Effector memory CD8-positive, alpha-beta T cell (primary cell): ENCODE measurements around the gene FTSJ1.

ENCODE experiments used
- ATAC-seq: fragments of 150-1000 bp; cut with Tn5 transposase; replicated peaks from 2 replicates; pipeline ENCODE4 v1.10.0; 2021; ENCODE audit warnings: mild to moderate bottlenecking, moderate library complexity
- DNase-seq, 3 experiments: peaks; one replicate each; pipeline ENCODE4 v3.0.0; 2021
- H3K27ac Mint-ChIP-seq, 2 donors: one replicate each; pipeline ENCODE4 v1.8.0; 2022; ENCODE audit warnings: mild to moderate bottlenecking in 2 of 2, mixed read lengths in 2 of 2, moderate library complexity in 2 of 2
- H3K27me3 Mint-ChIP-seq, 2 donors: one replicate each; pipeline ENCODE4 v1.8.0; 2022; ENCODE audit warnings: mixed read lengths in 2 of 2
- H3K36me3 Mint-ChIP-seq: one replicate; pipeline ENCODE4 v1.8.0; 2022; ENCODE audit warnings: mild to moderate bottlenecking, moderate library complexity, mixed read lengths; ENCODE audit not compliant: insufficient read depth
- H3K4me1 Mint-ChIP-seq, 2 donors: one replicate each; pipeline ENCODE4 v1.8.0; 2022; ENCODE audit warnings: low read depth in 2 of 2, mixed read lengths in 2 of 2
- H3K4me3 Mint-ChIP-seq, 2 donors: one replicate each; pipeline ENCODE4 v1.8.0; 2022; ENCODE audit warnings: mild to moderate bottlenecking in 2 of 2, mixed read lengths in 2 of 2, moderate library complexity in 2 of 2
- H3K9me3 Mint-ChIP-seq, 2 donors: one replicate each; pipeline ENCODE4 v1.8.0; 2022; ENCODE audit warnings: mixed read lengths in 2 of 2

FTSJ1 gene

DNA sequence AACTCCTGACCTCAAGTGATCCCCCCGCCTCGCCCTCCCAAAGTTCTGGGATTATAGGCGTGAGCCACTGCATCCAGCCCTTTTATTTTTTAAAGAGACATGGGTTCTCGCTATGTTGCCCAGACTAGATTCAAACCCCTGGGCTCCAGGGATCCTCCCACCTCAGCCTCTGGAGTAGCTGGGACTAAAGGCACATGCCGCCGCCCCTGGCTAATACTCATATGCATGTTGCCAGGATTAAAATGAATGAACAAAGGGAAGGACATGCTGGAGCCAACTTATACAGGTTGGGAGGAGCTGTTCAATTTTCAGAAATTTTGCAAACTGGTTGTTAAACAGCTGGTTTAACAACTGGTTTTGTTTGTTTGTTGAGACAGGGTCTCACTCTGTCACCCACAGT is 1.4 kb upstream of the FTSJ1 start:
- no peak for ATAC-seq
- no peak overlapping the region for H3K27ac Mint-ChIP-seq
- H3K9me3 Mint-ChIP-seq = no peaks in the 10 kb centered on the region
- peaks cover 8% of the 10 kb centered on the region for H3K36me3 Mint-ChIP-seq
- H3K4me3 Mint-ChIP-seq = no peak overlapping the region
- DNase-seq = no peak
- H3K27me3 Mint-ChIP-seq = no peaks in the 10 kb centered on the region
- H3K4me1 Mint-ChIP-seq = peaks cover 25 to 26% of the 10 kb centered on the region in 2 donors

- peak overlapping the region; percentile 97 to 98 for H3K27ac Mint-ChIP-seq
- peaks cover 11% of the 10 kb centered on the region for H3K36me3 Mint-ChIP-seq
- H3K27me3 Mint-ChIP-seq = no peaks in the 10 kb centered on the region
- peaks cover 21 to 22% of the 10 kb centered on the region in 2 donors for H3K4me1 Mint-ChIP-seq
- DNase-seq (no peak), ATAC-seq (no peak)
- H3K4me3 Mint-ChIP-seq = peak overlapping the region; percentile 94 to 96
- no peaks in the 10 kb centered on the region for H3K9me3 Mint-ChIP-seq
These were observed 703 bp upstream of the FTSJ1 start for GRCh38 chrX:48475296-48475695.

GRCh38 chrX:48476919-48477318 is 920 bp downstream of the FTSJ1 start:
- Mint-ChIP-seq H3K27ac (peak overlapping the region; percentile 97 to 98), H3K27me3 (no peaks in the 10 kb centered on the region), H3K4me1 (peaks cover 22 to 25% of the 10 kb centered on the region in 2 donors), H3K36me3 (peaks cover 24% of the 10 kb centered on the region), H3K9me3 (no peaks in the 10 kb centered on the region), H3K4me3 (peak overlapping the region; percentile 94 to 96)
- ATAC-seq (no peak), DNase-seq (no peak)

DNA sequence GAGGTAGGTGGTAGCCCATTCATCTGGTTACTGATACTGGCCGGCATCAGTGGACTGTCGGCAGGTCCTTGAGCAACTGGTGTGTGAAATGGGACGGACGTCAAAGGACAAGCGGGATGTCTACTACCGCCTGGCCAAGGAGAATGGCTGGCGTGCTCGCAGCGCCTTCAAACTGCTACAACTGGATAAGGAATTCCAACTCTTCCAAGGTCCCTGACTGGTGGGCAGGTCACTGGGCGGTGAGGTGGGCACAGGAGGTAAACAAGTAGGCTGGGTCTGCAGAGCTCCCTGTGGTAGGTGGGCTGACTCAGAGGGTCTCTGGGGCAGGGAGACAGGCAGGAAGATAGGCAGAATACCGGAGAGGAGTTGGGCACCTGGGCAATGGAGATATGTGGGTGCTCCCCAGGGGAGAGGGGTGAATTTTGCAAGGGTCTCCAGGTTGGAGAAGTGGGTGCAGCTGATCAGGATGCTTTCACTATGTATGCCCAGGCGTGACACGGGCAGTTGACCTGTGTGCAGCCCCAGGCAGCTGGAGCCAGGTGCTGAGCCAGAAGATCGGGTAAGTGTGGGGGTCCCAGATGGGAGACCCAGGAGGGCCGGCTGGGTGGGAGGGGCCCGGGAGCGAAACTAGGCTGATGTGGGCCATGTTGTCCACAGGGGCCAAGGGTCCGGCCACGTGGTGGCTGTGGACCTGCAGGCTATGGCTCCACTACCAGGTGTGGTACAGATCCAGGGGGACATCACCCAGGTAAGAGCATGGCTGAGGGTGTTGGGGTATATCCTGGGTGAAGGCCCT is 2.2 kb downstream of the FTSJ1 start:
- ATAC-seq (no peak), DNase-seq (no peak)
- no peaks in the 10 kb centered on the region for H3K27me3 Mint-ChIP-seq
- H3K9me3 Mint-ChIP-seq = no peaks in the 10 kb centered on the region
- peak overlapping the region in 1 of 2 donors; percentile 98 for H3K27ac Mint-ChIP-seq
- peaks cover 22 to 25% of the 10 kb centered on the region in 2 donors for H3K4me1 Mint-ChIP-seq
- peak overlapping the region; percentile 94 to 96 for H3K4me3 Mint-ChIP-seq
- peaks cover 32% of the 10 kb centered on the region for H3K36me3 Mint-ChIP-seq

- ATAC-seq (no peak), DNase-seq (no peak)
- Mint-ChIP-seq H3K27ac (peak overlapping the region in 1 of 2 donors; percentile 31), H3K4me1 (peaks cover 22 to 25% of the 10 kb centered on the region in 2 donors), H3K9me3 (no peaks in the 10 kb centered on the region), H3K27me3 (no peaks in the 10 kb centered on the region), H3K36me3 (peaks cover 36% of the 10 kb centered on the region), H3K4me3 (no peak overlapping the region)
These were observed 2.8 kb downstream of the FTSJ1 start for GRCh38 chrX:48478806-48479205.

GRCh38 chrX:48480142-48480541 is 4.1 kb downstream of the FTSJ1 start:
- H3K36me3 Mint-ChIP-seq = peaks cover 45% of the 10 kb centered on the region
- H3K27me3 Mint-ChIP-seq = no peaks in the 10 kb centered on the region
- DNase-seq (no peak), ATAC-seq (no peak)
- no peak overlapping the region for H3K4me3 Mint-ChIP-seq
- no peaks in the 10 kb centered on the region for H3K9me3 Mint-ChIP-seq
- peaks cover 22 to 25% of the 10 kb centered on the region in 2 donors for H3K4me1 Mint-ChIP-seq
- peak overlapping the region in 1 of 2 donors; percentile 96 for H3K27ac Mint-ChIP-seq

GRCh38 chrX:48480583-48480982 is 4.6 kb downstream of the FTSJ1 start:
- Mint-ChIP-seq H3K36me3 (peaks cover 49% of the 10 kb centered on the region), H3K27ac (peak overlapping the region in 1 of 2 donors; percentile 96), H3K4me1 (peaks cover 22 to 25% of the 10 kb centered on the region in 2 donors), H3K9me3 (no peaks in the 10 kb centered on the region), H3K27me3 (no peaks in the 10 kb centered on the region), H3K4me3 (no peak overlapping the region)
- ATAC-seq = no peak
- DNase-seq = no peak

DNA sequence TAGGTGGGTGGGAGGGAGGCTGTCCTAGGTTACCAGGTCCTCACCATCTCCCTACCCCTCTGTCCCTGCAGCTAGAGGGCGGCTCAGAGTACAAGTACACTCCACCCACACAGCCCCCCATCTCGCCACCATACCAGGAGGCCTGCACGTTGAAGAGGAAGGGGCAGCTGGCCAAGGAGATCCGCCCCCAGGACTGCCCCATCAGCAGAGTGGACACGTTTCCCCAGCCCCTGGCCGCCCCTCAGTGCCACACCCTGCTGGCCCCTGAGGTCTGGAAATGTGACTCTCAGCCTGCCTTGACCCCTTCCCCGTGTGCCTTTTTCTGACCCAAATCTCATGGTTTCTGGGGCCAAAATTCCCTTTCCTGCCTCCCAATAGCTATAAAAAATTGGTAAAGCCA is 6.5 kb downstream of the FTSJ1 start:
- no peak for DNase-seq
- Mint-ChIP-seq H3K36me3 (peaks cover 47% of the 10 kb centered on the region), H3K4me3 (no peak overlapping the region), H3K4me1 (peaks cover 8 to 12% of the 10 kb centered on the region in 2 donors), H3K9me3 (no peaks in the 10 kb centered on the region), H3K27ac (no peak overlapping the region), H3K27me3 (no peaks in the 10 kb centered on the region)
- ATAC-seq = no peak

- H3K4me1 Mint-ChIP-seq = no peaks in the 10 kb centered on the region
- ATAC-seq = no peak
These were observed 11.4 kb downstream of the FTSJ1 start for GRCh38 chrX:48487362-48487798.

GRCh38 chrX:48488034-48488433 is 12.0 kb downstream of the FTSJ1 start:
- DNase-seq (no peak), ATAC-seq (no peak)
- no peak overlapping the region for H3K27ac Mint-ChIP-seq
- no peak overlapping the region for H3K4me3 Mint-ChIP-seq
- H3K4me1 Mint-ChIP-seq = no peaks in the 10 kb centered on the region
- no peaks in the 10 kb centered on the region for H3K27me3 Mint-ChIP-seq
- H3K36me3 Mint-ChIP-seq = peaks cover 21% of the 10 kb centered on the region
- no peaks in the 10 kb centered on the region for H3K9me3 Mint-ChIP-seq

More at GRCh38 chrX:48487362-48487798, 11.4 kb downstream of the FTSJ1 start:
- no peaks in the 10 kb centered on the region for H3K27me3 Mint-ChIP-seq
- H3K4me3 Mint-ChIP-seq = no peak overlapping the region
- no peak for DNase-seq
- H3K9me3 Mint-ChIP-seq = no peaks in the 10 kb centered on the region
- peaks cover 24% of the 10 kb centered on the region for H3K36me3 Mint-ChIP-seq
- no peak overlapping the region for H3K27ac Mint-ChIP-seq

DNA sequence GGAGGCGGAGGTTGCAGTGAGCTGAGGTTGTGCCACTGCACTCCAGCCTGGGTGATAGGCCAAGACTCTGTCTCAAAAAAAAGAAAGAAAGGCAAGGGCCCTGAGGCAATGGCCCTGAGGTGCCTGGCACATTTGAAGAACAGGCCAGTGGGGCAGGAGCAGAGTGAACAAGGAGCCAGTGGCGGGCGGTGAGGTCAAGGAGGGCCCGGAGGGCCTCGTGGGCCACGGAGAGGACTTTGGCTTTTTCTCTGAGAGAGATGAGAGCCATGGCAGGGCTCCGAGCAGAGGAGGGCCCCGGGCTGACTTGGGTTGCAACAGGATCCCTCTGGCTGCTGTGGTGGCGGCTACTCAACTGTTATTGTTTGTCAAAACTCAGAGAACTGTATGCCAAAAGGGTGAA is 13.3 kb downstream of the FTSJ1 start:
- no peak for ATAC-seq

DNA sequence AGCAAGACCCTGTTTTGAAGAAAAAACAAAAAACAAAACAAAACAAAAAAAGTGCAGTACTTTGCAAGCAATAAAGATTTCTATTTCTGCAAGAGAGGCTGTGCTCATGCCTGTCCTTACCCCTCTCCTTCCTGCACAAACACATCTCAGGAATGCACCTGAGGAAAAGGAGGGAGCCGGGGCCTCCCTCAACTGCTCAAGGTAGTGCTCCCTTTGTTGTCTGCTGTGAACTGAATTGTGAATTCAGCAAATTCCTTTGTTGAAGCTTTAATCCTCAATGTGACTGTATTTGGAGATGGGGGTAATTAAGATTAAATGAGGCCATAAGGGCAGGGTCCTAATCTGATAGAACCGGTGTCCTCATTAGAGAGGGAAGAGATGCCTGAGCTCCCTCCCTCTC is 13.9 kb downstream of the FTSJ1 start:
- no peak overlapping the region for H3K27ac Mint-ChIP-seq
- ATAC-seq = no peak
- no peak for DNase-seq
- H3K4me1 Mint-ChIP-seq = no peaks in the 10 kb centered on the region
- H3K36me3 Mint-ChIP-seq = peaks cover 10% of the 10 kb centered on the region
- no peaks in the 10 kb centered on the region for H3K9me3 Mint-ChIP-seq
- H3K27me3 Mint-ChIP-seq = no peaks in the 10 kb centered on the region
- H3K4me3 Mint-ChIP-seq = no peak overlapping the region

More for the DNA sequence above, 13.3 kb downstream of the FTSJ1 start:
- no peaks in the 10 kb centered on the region for H3K9me3 Mint-ChIP-seq
- no peaks in the 10 kb centered on the region for H3K27me3 Mint-ChIP-seq
- H3K27ac Mint-ChIP-seq = no peak overlapping the region
- H3K4me3 Mint-ChIP-seq = no peak overlapping the region
- DNase-seq = no peak
- no peaks in the 10 kb centered on the region for H3K4me1 Mint-ChIP-seq
- H3K36me3 Mint-ChIP-seq = peaks cover 14% of the 10 kb centered on the region

- no peak overlapping the region for H3K4me3 Mint-ChIP-seq
- H3K27ac Mint-ChIP-seq = no peak overlapping the region
- no peaks in the 10 kb centered on the region for H3K9me3 Mint-ChIP-seq
- no peak for DNase-seq
- H3K4me1 Mint-ChIP-seq = no peaks in the 10 kb centered on the region
- H3K36me3 Mint-ChIP-seq = peaks cover 2% of the 10 kb centered on the region
- H3K27me3 Mint-ChIP-seq = no peaks in the 10 kb centered on the region
- no peak for ATAC-seq
These were observed 14.7 kb downstream of the FTSJ1 start for GRCh38 chrX:48490661-48491060.

GRCh38 chrX:48491809-48492208 is 15.8 kb downstream of the FTSJ1 start:
- Mint-ChIP-seq H3K9me3 (no peaks in the 10 kb centered on the region), H3K4me3 (no peak overlapping the region), H3K4me1 (no peaks in the 10 kb centered on the region), H3K27ac (no peak overlapping the region), H3K36me3 (peaks cover 2% of the 10 kb centered on the region), H3K27me3 (no peaks in the 10 kb centered on the region)
- DNase-seq = no peak
- ATAC-seq = no peak
